ENCODE results near the gene THG1L.

DNA sequence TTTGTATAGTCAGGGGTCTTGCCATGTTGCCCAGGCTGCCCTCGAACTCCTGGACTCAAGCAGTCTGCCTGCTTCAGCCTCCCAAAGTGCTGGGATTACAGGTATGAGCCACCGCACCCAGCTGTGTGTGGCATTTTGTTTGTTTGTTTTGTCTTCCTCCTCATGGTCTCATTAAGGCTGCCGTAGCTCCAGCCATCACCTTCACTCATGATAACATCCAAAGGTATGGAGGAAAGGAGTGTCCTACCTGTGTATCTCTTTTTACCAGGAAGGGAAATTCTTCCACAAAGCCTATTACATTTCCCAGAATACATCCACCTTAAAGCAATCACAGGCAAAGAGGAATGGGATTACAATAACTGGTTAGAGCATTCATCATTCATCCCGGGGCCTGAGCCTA lies 39.4 kb downstream of the THG1L start:
- TF ChIP-seq, protein P1, sequence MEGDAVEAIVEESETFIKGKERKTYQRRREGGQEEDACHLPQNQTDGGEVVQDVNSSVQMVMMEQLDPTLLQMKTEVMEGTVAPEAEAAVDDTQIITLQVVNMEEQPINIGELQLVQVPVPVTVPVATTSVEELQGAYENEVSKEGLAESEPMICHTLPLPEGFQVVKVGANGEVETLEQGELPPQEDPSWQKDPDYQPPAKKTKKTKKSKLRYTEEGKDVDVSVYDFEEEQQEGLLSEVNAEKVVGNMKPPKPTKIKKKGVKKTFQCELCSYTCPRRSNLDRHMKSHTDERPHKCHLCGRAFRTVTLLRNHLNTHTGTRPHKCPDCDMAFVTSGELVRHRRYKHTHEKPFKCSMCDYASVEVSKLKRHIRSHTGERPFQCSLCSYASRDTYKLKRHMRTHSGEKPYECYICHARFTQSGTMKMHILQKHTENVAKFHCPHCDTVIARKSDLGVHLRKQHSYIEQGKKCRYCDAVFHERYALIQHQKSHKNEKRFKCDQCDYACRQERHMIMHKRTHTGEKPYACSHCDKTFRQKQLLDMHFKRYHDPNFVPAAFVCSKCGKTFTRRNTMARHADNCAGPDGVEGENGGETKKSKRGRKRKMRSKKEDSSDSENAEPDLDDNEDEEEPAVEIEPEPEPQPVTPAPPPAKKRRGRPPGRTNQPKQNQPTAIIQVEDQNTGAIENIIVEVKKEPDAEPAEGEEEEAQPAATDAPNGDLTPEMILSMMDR (IDR thresholded peaks at IDR 0.05): no peak
- no peak for TF ChIP-seq ZFX (IDR thresholded peaks at IDR 0.05; ENCODE audit: borderline replicate concordance)

Data from 22Rv1 (cell line).